Calu3 (cell line): ENCODE measurements around the gene GNAS. TPM values are rescaled to one million over a fixed set of nuclear protein-coding genes. Genes with fewer than 3 reads are reported as not detected.
"Not testable (repeated sequence)": the region's sequence is repeated elsewhere in the genome, so short reads cannot be mapped to it uniquely, and the experiment has no call there.

Experiments
- BruUV-seq: library from RNA; stranded (reverse); fragments of 400-500 nt; replicated peaks from 2 replicates; lab custom pipeline; 2021; lab: Mats Ljungman, UMichigan
- CTCF ChIA-PET: fragments of 300-600 bp; sonication (Branson Sonifier 250); formaldehyde crosslinking; loops from one replicate; lab custom pipeline; 2022; ENCODE audit warnings: antibody characterized with exemption; lab: Charles Lee
- DNase-seq: peaks from one replicate; pipeline ENCODE4 v3.0.0; 2022
- H3K27ac Mint-ChIP-seq: one replicate; pipeline ENCODE4 v1.8.0; 2022; ENCODE audit warnings: mixed read lengths; ENCODE audit not compliant: unreplicated experiment
- H3K27me3 Mint-ChIP-seq: one replicate; pipeline ENCODE4 v1.8.0; 2022; ENCODE audit warnings: mixed read lengths; ENCODE audit not compliant: unreplicated experiment
- H3K36me3 Mint-ChIP-seq: one replicate; pipeline ENCODE4 v1.8.0; 2022; ENCODE audit warnings: mild to moderate bottlenecking, moderate library complexity, mixed read lengths; ENCODE audit not compliant: insufficient read depth, unreplicated experiment
- H3K4me1 Mint-ChIP-seq: one replicate; pipeline ENCODE4 v1.8.0; 2022; ENCODE audit warnings: mild to moderate bottlenecking, low read depth, mixed read lengths; ENCODE audit not compliant: unreplicated experiment
- H3K4me3 Mint-ChIP-seq: one replicate; pipeline ENCODE4 v1.8.0; 2022; ENCODE audit warnings: mild to moderate bottlenecking, low read depth, moderate library complexity, mixed read lengths; ENCODE audit not compliant: unreplicated experiment
- H3K9me3 Mint-ChIP-seq: one replicate; pipeline ENCODE4 v1.8.0; 2022; ENCODE audit warnings: low read depth, mixed read lengths; ENCODE audit not compliant: unreplicated experiment
- intact Hi-C: fragments of 100-400 bp; cut with micrococcal nuclease; formaldehyde crosslinking; loops from one replicate; pipeline ENCODE4 v1.10.0; 2022; ENCODE audit not compliant: unreplicated experiment
- total RNA-seq: library from RNA; stranded (reverse); gene quantifications from 2 replicates; pipeline ENCODE4 v1.2.3, GENCODE V29; 2022
- TF ChIP-seq, protein P1 (sequence below): fragments of 200-600 bp; IDR thresholded peaks from one replicate; pipeline ENCODE4 v1.8.0; 2022; ENCODE audit warnings: antibody characterized with exemption; ENCODE audit not compliant: unreplicated experiment

The GNAS gene
- total RNA-seq, 1 experiment from 2014 or later: 1,410 TPM

- TF ChIP-seq, protein P1, sequence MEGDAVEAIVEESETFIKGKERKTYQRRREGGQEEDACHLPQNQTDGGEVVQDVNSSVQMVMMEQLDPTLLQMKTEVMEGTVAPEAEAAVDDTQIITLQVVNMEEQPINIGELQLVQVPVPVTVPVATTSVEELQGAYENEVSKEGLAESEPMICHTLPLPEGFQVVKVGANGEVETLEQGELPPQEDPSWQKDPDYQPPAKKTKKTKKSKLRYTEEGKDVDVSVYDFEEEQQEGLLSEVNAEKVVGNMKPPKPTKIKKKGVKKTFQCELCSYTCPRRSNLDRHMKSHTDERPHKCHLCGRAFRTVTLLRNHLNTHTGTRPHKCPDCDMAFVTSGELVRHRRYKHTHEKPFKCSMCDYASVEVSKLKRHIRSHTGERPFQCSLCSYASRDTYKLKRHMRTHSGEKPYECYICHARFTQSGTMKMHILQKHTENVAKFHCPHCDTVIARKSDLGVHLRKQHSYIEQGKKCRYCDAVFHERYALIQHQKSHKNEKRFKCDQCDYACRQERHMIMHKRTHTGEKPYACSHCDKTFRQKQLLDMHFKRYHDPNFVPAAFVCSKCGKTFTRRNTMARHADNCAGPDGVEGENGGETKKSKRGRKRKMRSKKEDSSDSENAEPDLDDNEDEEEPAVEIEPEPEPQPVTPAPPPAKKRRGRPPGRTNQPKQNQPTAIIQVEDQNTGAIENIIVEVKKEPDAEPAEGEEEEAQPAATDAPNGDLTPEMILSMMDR: no peak
- no TSS peak for BruUV-seq
- H3K4me3 Mint-ChIP-seq: no peak overlapping the region
- H3K27me3 Mint-ChIP-seq: peaks cover 94% of the 10 kb centered on the region
- H3K36me3 Mint-ChIP-seq: no peaks in the 10 kb centered on the region
- no peaks in the 10 kb centered on the region for H3K4me1 Mint-ChIP-seq
- CTCF ChIA-PET: no interaction called here
- intact Hi-C loops: no loop called here
- H3K27ac Mint-ChIP-seq: no peak overlapping the region
- DNase-seq: no peak
- no peaks in the 10 kb centered on the region for H3K9me3 Mint-ChIP-seq
These were observed 33.8 kb upstream of the GNAS start for GRCh38 chr20:58818586-58819285.

- intact Hi-C loops: no loop called here
- Mint-ChIP-seq H3K27ac (no peak overlapping the region), H3K27me3 (peaks cover 94% of the 10 kb centered on the region), H3K4me1 (no peaks in the 10 kb centered on the region), H3K4me3 (no peak overlapping the region), H3K36me3 (no peaks in the 10 kb centered on the region), H3K9me3 (no peaks in the 10 kb centered on the region)
- DNase-seq: no peak
- TF ChIP-seq, protein P1: no peak
- CTCF ChIA-PET: no interaction called here
- no TSS peak for BruUV-seq
These were observed 32.6 kb upstream of the GNAS start for GRCh38 chr20:58819921-58820320.

DNA sequence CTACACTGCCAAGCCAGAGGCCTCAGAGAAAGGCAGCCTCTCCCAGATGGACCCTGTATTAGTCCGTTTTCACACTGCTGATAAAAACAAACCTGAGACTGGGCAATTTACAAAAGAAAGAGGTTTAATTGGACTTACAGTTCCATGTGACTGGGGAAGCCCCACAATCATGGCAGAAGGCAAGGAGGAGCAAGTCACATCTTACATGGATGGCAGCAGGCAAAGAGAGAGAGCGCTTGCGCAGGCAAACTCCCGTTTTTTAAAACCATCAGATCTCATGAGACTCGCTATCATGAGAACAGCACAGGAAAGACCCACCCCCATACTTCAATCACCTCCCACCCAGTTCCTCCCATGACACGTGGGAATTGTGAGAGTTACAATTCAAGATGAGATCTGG lies 32.0 kb upstream of the GNAS start:
- BruUV-seq, DNase-seq, H3K36me3 Mint-ChIP-seq, H3K4me1 Mint-ChIP-seq, H3K27ac Mint-ChIP-seq, H3K9me3 Mint-ChIP-seq, intact Hi-C loops, H3K4me3 Mint-ChIP-seq: not testable (repeated sequence)
- CTCF ChIA-PET: interaction anchor here (0.5 kb wide), 1 partner anchor 175 kb away, joined by 3 read pairs; no protein-coding TSS in a partner anchor
- H3K27me3 Mint-ChIP-seq: peaks cover 94% of the 10 kb centered on the region

GRCh38 chr20:58822149-58822548 lies 30.4 kb upstream of the GNAS start:
- Mint-ChIP-seq H3K36me3 (no peaks in the 10 kb centered on the region), H3K27me3 (peaks cover 94% of the 10 kb centered on the region), H3K4me3 (no peak overlapping the region), H3K9me3 (no peaks in the 10 kb centered on the region), H3K27ac (no peak overlapping the region), H3K4me1 (no peaks in the 10 kb centered on the region)
- CTCF ChIA-PET: interaction anchor here (0.7 kb wide), 1 partner anchor 233 kb away, joined by 5 read pairs; no protein-coding TSS in a partner anchor
- no peak for DNase-seq
- BruUV-seq: no TSS peak
- TF ChIP-seq, protein P1: no peak
- intact Hi-C loops: no loop called here
